ENCODE results near the gene EFL1.
"Not testable (repeated sequence)": the region's sequence is repeated elsewhere in the genome, so short reads cannot be mapped to it uniquely, and the experiment has no call there.

DNA sequence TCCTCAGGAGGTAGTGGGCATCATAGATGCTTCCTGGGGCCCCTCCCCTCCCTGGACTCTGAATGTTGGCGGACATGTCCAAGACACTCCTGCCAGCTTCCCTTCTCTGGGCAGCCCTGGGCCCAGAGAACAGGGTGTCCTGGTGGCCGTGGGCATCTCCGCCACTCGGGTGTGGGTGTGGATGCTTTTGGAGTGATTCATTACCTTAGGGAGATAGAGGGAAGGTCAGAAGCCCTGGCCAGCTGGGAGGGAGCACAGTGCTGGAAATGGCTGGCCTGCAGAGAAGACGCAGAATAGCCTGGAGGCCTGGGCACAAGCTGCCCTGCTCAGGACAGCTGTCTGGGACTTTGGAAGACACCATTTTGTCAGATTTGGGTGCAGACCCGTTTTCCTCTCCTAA lies 37.8 kb upstream of the EFL1 start:
- TF ChIP-seq POLR2AphosphoS5, POLR2A (IDR thresholded peaks at IDR 0.05): not testable (repeated sequence)
